Kidney (tissue), 14 donors: ENCODE results near the gene FAM193B. TPM values are rescaled to one million over a fixed set of nuclear protein-coding genes. Genes with fewer than 3 reads are reported as not detected.
A peak's percentile ranks its signal among the peaks of the same experiment; 100 is the strongest.

ENCODE experiments used
- DNase-seq, 5 donors: peaks; one replicate each; pipeline ENCODE4 v3.0.0-alpha.2; 2013 to 2020
- FAIRE-seq: peaks from 2 replicates; lab custom pipeline; 2012; peaks lifted over from hg19 to GRCh38; lab: Jason Lieb, UNC
- H3K27ac ChIP-seq, 2 donors: one replicate each; pipeline ENCODE4 v1.7.0; 2013; ENCODE audit warnings: low read depth in 2 of 2, low read length in 2 of 2, inconsistent platforms in 1 of 2
- H3K27me3 ChIP-seq: one replicate; pipeline ENCODE4 v1.7.1; 2013; ENCODE audit warnings: low read length, inconsistent platforms; ENCODE audit not compliant: control insufficient read depth, insufficient read depth
- H3K36me3 ChIP-seq, 3 donors: one replicate each; pipeline versions ENCODE4 v1.7.0 to v1.7.1; 2013; ENCODE audit warnings: low read length in 3 of 3, control low read depth in 1 of 3, inconsistent platforms in 1 of 3; ENCODE audit not compliant: insufficient read depth in 3 of 3, control insufficient read depth in 2 of 3
- H3K4me1 ChIP-seq, 3 donors: one replicate each; pipeline versions ENCODE4 v1.7.0 to v1.7.1; 2013; ENCODE audit warnings: low read length in 3 of 3, inconsistent platforms in 1 of 3, low read depth in 1 of 3; ENCODE audit not compliant: control insufficient read depth in 2 of 3, insufficient read depth in 2 of 3
- H3K4me3 ChIP-seq, 3 donors: one replicate each; pipeline versions ENCODE4 v1.7.0 to v1.8.1; 2013; ENCODE audit warnings: low read length in 3 of 3, control low read depth in 1 of 3, inconsistent platforms in 1 of 3
- H3K9ac ChIP-seq, 3 donors: one replicate each; pipeline versions ENCODE4 v1.7.0 to v1.7.1; 2013; ENCODE audit warnings: low read length in 3 of 3, control low read depth in 1 of 3, inconsistent platforms in 1 of 3
- H3K9me3 ChIP-seq, 3 donors: one replicate each; pipeline versions ENCODE4 v1.7.0 to v1.7.1; 2013; ENCODE audit warnings: low read length in 3 of 3, control low read depth in 1 of 3, inconsistent platforms in 1 of 3; ENCODE audit not compliant: control insufficient read depth in 2 of 3, insufficient read depth in 1 of 3
- intact Hi-C: fragments of 100-400 bp; cut with DNase I; formaldehyde crosslinking; loops from one replicate; pipeline ENCODE4 v1.11.1; 2022
- polyA plus RNA-seq: library from polyadenylated mRNA; stranded (reverse); fragments of 350-450 nt; fragmentation: Illumina TruSeq; extraction: RNeasy Lipid Tissue Mini Kit (QIAGEN cat#74804); gene quantifications from one replicate; pipeline ENCODE4 v1.2.3, GENCODE V29; 2014; ENCODE audit warnings: low read depth, low replicate concordance; ENCODE audit not compliant: insufficient read depth
- total RNA-seq: library from RNA; stranded (reverse); fragmentation: NEBNext Ultra II Directional; extraction: Animal tissue kit (Norgen Biotek cat#: 25700); gene quantifications from one replicate; pipeline ENCODE4 v1.2.1, GENCODE V29; 2021
- TF ChIP-seq, protein P1 (sequence below): IDR thresholded peaks from 3 replicates; pipeline ENCODE4 v1.5.1; 2012; ENCODE audit warnings: mild to moderate bottlenecking, moderate library complexity, borderline replicate concordance; ENCODE audit not compliant: insufficient read depth; ENCODE audit errors: extremely low read depth
- donor health status: control.
- donor health status: control.
- donor health status: control.
- donor health status: control.
- donor health status: control.
- donor health status: DM: yes; HTN: yes; CAD: no.
- donor health status: Normal renal cell carcinoma (clear cell type).

Gene FAM193B
- total and polyA plus RNA-seq, 2 donors from 2014 or later = 61.0 to 77.8 TPM

DNA sequence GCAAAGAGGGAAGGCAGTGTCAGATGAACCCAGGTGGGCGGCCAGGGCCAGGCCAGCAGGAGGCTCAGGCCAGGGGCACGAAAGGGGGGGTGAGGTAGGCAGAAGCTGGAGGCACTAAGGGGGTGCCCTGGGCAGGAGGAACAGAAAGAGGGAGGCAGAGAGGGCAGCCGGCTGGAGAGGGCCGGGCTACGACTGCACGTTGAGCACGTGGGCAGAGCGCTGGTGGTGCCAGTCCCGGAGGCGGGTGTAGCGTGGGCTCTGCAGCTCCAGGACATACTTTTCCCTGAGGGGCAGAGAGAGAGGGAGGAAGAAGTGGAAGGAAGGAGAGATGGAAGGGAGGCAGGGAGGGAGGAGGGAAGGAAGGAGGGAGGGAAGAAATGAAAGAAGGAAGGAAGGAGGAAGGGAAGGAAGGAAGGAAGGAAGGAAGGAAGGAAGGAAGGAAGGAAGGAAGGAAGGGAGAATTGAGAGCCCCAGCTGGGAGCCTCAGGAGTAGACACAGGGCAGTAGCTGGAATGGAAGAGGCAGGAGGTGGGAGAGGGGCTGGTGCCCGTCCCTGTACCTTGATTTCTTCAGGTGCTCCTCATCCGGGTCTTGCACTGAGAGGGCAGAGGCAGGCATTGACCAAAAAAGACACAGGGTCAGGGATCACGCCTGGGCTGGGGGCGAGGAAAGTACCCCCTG is 63.9 kb downstream of the FAM193B start:
- Histone ChIP-seq H3K9ac (no peak overlapping the region), H3K4me3 (no peak overlapping the region), H3K27ac (no peak overlapping the region), H3K27me3 (no peaks in the 10 kb centered on the region), H3K36me3 (no peaks in the 10 kb centered on the region), H3K4me1 (peaks cover 0 to 5% (median 0%) of the 10 kb centered on the region in 3 donors), H3K9me3 (no peaks in the 10 kb centered on the region)
- TF ChIP-seq, protein P1, sequence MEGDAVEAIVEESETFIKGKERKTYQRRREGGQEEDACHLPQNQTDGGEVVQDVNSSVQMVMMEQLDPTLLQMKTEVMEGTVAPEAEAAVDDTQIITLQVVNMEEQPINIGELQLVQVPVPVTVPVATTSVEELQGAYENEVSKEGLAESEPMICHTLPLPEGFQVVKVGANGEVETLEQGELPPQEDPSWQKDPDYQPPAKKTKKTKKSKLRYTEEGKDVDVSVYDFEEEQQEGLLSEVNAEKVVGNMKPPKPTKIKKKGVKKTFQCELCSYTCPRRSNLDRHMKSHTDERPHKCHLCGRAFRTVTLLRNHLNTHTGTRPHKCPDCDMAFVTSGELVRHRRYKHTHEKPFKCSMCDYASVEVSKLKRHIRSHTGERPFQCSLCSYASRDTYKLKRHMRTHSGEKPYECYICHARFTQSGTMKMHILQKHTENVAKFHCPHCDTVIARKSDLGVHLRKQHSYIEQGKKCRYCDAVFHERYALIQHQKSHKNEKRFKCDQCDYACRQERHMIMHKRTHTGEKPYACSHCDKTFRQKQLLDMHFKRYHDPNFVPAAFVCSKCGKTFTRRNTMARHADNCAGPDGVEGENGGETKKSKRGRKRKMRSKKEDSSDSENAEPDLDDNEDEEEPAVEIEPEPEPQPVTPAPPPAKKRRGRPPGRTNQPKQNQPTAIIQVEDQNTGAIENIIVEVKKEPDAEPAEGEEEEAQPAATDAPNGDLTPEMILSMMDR = no peak
- peak in 1 of 5 donors; percentile 54 for DNase-seq
- intact Hi-C loops = no loop called here
- no peak for FAIRE-seq

DNA sequence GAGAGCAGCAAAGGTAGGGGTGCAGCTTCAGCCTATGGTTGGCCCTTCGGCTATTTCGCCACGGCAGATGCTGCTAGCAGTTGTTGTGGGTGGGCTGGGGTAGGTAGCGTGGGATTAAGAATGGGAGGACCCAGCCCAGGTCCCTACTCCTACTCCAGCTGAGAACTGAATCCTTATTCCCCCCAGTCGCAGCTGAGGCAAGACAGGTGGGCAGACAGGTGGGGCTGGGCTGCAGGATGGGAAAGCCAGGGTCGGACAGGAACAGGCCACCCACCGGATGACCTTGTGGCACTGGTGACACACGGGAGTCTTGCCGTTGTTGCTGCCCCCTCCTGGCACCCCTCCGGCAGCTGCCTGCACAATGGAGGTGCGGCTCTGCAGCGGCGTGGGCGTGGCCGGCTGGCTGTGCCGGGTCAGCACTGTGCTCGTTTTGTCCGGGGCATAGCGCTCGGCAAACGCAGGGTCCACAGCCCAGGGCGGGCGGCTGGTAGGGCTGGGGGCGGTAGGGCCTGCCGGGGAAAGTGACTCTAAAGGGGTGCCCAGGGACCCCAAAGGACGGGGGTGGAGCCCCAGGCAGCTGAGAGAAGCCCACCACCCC is 65.1 kb downstream of the FAM193B start:
- intact Hi-C loops = no loop called here

DNA sequence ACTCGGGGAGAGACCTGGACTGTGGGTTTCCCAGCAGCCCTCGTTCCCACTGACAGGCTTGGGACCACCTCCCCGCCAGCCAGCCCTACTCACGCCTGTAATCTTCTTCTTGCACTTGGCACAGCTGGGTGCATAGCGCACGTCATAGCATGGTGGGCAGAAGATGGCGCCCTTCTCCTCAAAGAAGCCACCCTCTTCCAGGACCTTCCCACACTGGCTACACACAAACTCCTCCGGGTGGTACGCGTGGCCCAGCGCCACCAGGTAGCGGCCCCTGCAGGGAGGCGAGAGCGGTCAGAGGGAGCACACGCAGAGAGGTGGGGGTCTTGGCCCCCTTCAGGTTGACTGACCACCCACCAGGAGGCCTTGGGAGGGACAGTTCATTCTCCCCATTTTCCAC is 66.4 kb downstream of the FAM193B start:
- H3K9ac ChIP-seq = no peak overlapping the region
- no peaks in the 10 kb centered on the region for H3K36me3 ChIP-seq
- no peaks in the 10 kb centered on the region for H3K4me1 ChIP-seq
- no peak overlapping the region for H3K27ac ChIP-seq
- no peak for FAIRE-seq
- H3K4me3 ChIP-seq = no peak overlapping the region
- TF ChIP-seq, protein P1 = peak; percentile 7
- H3K27me3 ChIP-seq = no peaks in the 10 kb centered on the region
- intact Hi-C loops = no loop called here
- no peaks in the 10 kb centered on the region for H3K9me3 ChIP-seq
- no peak for DNase-seq

More for the DNA sequence above, 65.1 kb downstream of the FAM193B start:
- DNase-seq (peak in 1 of 5 donors; percentile 57), FAIRE-seq (no peak)
- H3K27ac ChIP-seq = no peak overlapping the region
- TF ChIP-seq, protein P1 = no peak
- H3K36me3 ChIP-seq = no peaks in the 10 kb centered on the region
- no peaks in the 10 kb centered on the region for H3K9me3 ChIP-seq
- H3K9ac ChIP-seq = no peak overlapping the region
- no peaks in the 10 kb centered on the region for H3K27me3 ChIP-seq
- peaks cover 0 to 4% (median 0%) of the 10 kb centered on the region in 3 donors for H3K4me1 ChIP-seq
- no peak overlapping the region for H3K4me3 ChIP-seq
